ENCODE measurements around the gene UGT1A5. TPM values are rescaled to one million over a fixed set of nuclear protein-coding genes. Genes with fewer than 3 reads are reported as not detected.

Gene UGT1A5
- total and polyA plus RNA-seq, 10 of the 15 experiments (the other 5 are each of a cell fraction or from before 2014, with no cell fraction given): not detected

DNA sequence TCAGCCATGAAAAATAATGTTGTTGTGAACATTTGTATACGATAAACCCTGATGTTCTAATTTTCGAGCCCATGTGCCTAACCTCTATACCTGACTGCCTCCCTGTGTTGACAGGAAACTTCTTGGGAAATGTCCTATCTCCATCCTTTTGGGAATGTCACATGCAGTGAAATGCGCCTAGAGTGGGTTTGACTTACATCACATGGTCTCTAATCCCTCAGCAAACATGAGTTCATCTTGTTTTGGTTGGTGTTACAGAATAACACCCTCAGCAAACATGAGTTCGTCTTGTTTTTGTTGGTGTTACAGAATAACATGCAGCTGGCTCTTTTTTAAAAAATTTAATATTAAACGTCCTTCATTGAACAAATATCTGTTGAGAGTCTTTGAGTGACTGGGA, 24.4 kb upstream of the UGT1A5 start:
- ChIA-PET POLR2A (no interaction called here), SMC1A (ENCODE audit: uncharacterized antibody, unreplicated experiment) (no interaction called here), RAD21 (ENCODE audit: unreplicated experiment) (no interaction called here), CTCF (no interaction called here)
- in situ Hi-C loops (cut with MboI) (no loop called here), intact Hi-C loops (cut with micrococcal nuclease; ENCODE audit: unreplicated experiment) (no loop called here)
- ATAC-seq: no peak
- H3K27me3 ChIP-seq (replicated peaks in 1 of 2; ENCODE audit: control insufficient read depth in 2 of 2, insufficient read depth in 2 of 2, low read length in 1 of 2): peaks cover 0 to 3% of the 10 kb centered on the region in 2 experiments; a peak in 1 of 4 replicates
- no peak overlapping the region for H3K4me2 ChIP-seq (ENCODE audit: control insufficient read depth, insufficient read depth)
- no peaks in the 10 kb centered on the region for H3K79me2 ChIP-seq (ENCODE audit: control insufficient read depth, insufficient read depth, low read length)
- no peak for FAIRE-seq
- TF ChIP-seq NFXL1 (IDR thresholded peaks at IDR 0.05; ENCODE audit: borderline replicate concordance) (no peak), EED (IDR thresholded peaks at IDR 0.05; ENCODE audit: low read depth) (no peak), PAX8 (IDR thresholded peaks at IDR 0.05) (no peak)
- TF ChIP-seq, protein P1, sequence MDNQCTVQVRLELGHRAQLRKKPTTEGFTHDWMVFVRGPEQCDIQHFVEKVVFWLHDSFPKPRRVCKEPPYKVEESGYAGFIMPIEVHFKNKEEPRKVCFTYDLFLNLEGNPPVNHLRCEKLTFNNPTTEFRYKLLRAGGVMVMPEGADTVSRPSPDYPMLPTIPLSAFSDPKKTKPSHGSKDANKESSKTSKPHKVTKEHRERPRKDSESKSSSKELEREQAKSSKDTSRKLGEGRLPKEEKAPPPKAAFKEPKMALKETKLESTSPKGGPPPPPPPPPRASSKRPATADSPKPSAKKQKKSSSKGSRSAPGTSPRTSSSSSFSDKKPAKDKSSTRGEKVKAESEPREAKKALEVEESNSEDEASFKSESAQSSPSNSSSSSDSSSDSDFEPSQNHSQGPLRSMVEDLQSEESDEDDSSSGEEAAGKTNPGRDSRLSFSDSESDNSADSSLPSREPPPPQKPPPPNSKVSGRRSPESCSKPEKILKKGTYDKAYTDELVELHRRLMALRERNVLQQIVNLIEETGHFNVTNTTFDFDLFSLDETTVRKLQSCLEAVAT (IDR thresholded peaks at IDR 0.05): no peak
- no peak overlapping the region for H3K4me3 ChIP-seq
- H3K9me3 ChIP-seq (replicated peaks; ENCODE audit: control insufficient read depth, insufficient read depth, low read length): no peaks in the 10 kb centered on the region
- no peak overlapping the region for H2AFZ ChIP-seq (ENCODE audit: control insufficient read depth, low read depth, low read length)
- DNase-seq (ENCODE audit: low read depth, low spot score): no peak
- no peak overlapping the region for H3K27ac ChIP-seq (ENCODE audit: control insufficient read depth, insufficient read depth)
- no peak overlapping the region for H3K9ac ChIP-seq (ENCODE audit: control insufficient read depth, insufficient read depth, low read length)
- no peaks in the 10 kb centered on the region for H3K4me1 ChIP-seq (ENCODE audit: control insufficient read depth, insufficient read depth, low read length)
- H3K36me3 ChIP-seq (ENCODE audit: control insufficient read depth in 2 of 2, insufficient read depth in 2 of 2, low read length in 1 of 2): no peaks in the 10 kb centered on the region
- H4K20me1 ChIP-seq (ENCODE audit: control insufficient read depth, insufficient read depth): no peaks in the 10 kb centered on the region
- BruUV-seq (replicated peaks): no TSS peak
- 36% methylated on average over 5 of the region's 5 CpGs for WGBS (ENCODE audit: insufficient coverage, insufficient replicate concordance, low lambda C conversion rate, missing lambda C conversion rate)

DNA sequence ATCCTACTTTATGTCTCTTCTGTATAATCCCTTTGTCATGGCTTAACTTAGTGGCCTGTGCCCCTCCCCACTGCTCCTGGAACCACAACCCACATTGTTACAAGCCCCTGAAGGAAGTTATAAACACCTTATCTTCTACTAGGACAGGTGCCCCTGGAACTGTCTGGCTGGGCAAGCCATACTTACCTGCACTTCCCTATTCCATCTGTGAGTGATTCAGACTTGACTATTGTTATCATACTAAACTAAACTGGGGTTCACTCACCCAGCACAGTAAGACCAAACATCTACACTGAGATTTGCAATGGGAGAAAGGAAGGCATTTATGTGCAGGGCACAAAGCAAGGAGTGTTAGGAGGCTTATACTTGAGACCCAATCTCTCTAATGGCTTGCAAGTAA, 23.7 kb upstream of the UGT1A5 start:
- Histone ChIP-seq H3K27ac (ENCODE audit: control insufficient read depth, insufficient read depth) (no peak overlapping the region), H3K9me3 (replicated peaks; ENCODE audit: control insufficient read depth, insufficient read depth, low read length) (no peaks in the 10 kb centered on the region), H3K9ac (ENCODE audit: control insufficient read depth, insufficient read depth, low read length) (no peak overlapping the region), H4K20me1 (ENCODE audit: control insufficient read depth, insufficient read depth) (no peaks in the 10 kb centered on the region), H3K4me1 (ENCODE audit: control insufficient read depth, insufficient read depth, low read length) (no peaks in the 10 kb centered on the region), H3K79me2 (ENCODE audit: control insufficient read depth, insufficient read depth, low read length) (no peaks in the 10 kb centered on the region), H2AFZ (ENCODE audit: control insufficient read depth, low read depth, low read length) (no peak overlapping the region), H3K4me3 (no peak overlapping the region), H3K36me3 (ENCODE audit: control insufficient read depth in 2 of 2, insufficient read depth in 2 of 2, low read length in 1 of 2) (no peaks in the 10 kb centered on the region), H3K4me2 (ENCODE audit: control insufficient read depth, insufficient read depth) (no peak overlapping the region), H3K27me3 (replicated peaks in 1 of 2; ENCODE audit: control insufficient read depth in 2 of 2, insufficient read depth in 2 of 2, low read length in 1 of 2) (peaks cover 0 to 3% of the 10 kb centered on the region in 2 experiments; a peak in 1 of 4 replicates)
- ChIA-PET CTCF (no interaction called here), POLR2A (no interaction called here), RAD21 (ENCODE audit: unreplicated experiment) (no interaction called here), SMC1A (ENCODE audit: uncharacterized antibody, unreplicated experiment) (no interaction called here)
- intact Hi-C loops (cut with micrococcal nuclease; ENCODE audit: unreplicated experiment) (no loop called here), in situ Hi-C loops (cut with MboI) (no loop called here)
- DNase-seq (ENCODE audit: low read depth, low spot score) (no peak), FAIRE-seq (no peak), ATAC-seq (no peak)
- no TSS peak for BruUV-seq (replicated peaks)
- no peak for TF ChIP-seq ZZZ3 (IDR thresholded peaks at IDR 0.05; ENCODE audit: control insufficient read depth, insufficient read length, low read depth)
- no peak for TF ChIP-seq SUPT20H (IDR thresholded peaks at IDR 0.05; ENCODE audit: borderline replicate concordance, control insufficient read depth, low read depth, low read length)
- TF ChIP-seq DPF2 (IDR thresholded peaks at IDR 0.05): no peak
- no peak for TF ChIP-seq MTA3 (IDR thresholded peaks at IDR 0.05; ENCODE audit: borderline replicate concordance, low read length)
- no peak for TF ChIP-seq HCFC1 (IDR thresholded peaks at IDR 0.05; ENCODE audit: low read length)
- TF ChIP-seq HDAC2 (IDR thresholded peaks at IDR 0.05): no peak
- TF ChIP-seq, protein P2, sequence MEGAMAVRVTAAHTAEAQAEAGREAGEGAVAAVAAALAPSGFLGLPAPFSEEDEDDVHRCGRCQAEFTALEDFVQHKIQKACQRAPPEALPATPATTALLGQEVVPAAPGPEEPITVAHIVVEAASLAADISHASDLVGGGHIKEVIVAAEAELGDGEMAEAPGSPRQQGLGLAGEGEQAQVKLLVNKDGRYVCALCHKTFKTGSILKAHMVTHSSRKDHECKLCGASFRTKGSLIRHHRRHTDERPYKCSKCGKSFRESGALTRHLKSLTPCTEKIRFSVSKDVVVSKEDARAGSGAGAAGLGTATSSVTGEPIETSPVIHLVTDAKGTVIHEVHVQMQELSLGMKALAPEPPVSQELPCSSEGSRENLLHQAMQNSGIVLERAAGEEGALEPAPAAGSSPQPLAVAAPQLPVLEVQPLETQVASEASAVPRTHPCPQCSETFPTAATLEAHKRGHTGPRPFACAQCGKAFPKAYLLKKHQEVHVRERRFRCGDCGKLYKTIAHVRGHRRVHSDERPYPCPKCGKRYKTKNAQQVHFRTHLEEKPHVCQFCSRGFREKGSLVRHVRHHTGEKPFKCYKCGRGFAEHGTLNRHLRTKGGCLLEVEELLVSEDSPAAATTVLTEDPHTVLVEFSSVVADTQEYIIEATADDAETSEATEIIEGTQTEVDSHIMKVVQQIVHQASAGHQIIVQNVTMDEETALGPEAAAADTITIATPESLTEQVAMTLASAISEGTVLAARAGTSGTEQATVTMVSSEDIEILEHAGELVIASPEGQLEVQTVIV (IDR thresholded peaks at IDR 0.05; ENCODE audit: borderline replicate concordance, partially characterized antibody): no peak
- no peak for TF ChIP-seq RUNX3 (IDR thresholded peaks at IDR 0.05; ENCODE audit: low read length)
- TF ChIP-seq MTA2 (IDR thresholded peaks at IDR 0.05; ENCODE audit: low read depth): no peak
- TF ChIP-seq FOS (IDR thresholded peaks at IDR 0.05; ENCODE audit: borderline replicate concordance, extremely low read depth, insufficient read length): no peak

Data from GM12878 (cell line).